ENCODE data around the gene CAPN7. TPM values are rescaled to one million over a fixed set of nuclear protein-coding genes. Genes with fewer than 3 reads are reported as not detected.

Gene CAPN7
- polyA plus RNA-seq, 3 donors, result 40.3 to 54.1 (median 51.6) TPM

Other genes starting within 250 kb of the CAPN7 start
- gene MRPS25, start 140.9 kb upstream of the CAPN7 start, polyA plus RNA-seq (ENCODE audit: insufficient read length in 3 of 3), result 100 to 1,000 TPM in 1 of 3 donors, 10 to 100 TPM in 2; 64.9 to 107 (median 67.9) TPM
- 10 to 100 TPM; 23.5 to 28.8 (median 25.7) TPM for gene RBSN, start 107.1 kb upstream of the CAPN7 start, polyA plus RNA-seq (ENCODE audit: insufficient read length in 3 of 3)
- 10 to 100 TPM; 58.1 to 60.9 (median 60.5) TPM for gene SH3BP5, start 126.3 kb downstream of the CAPN7 start, polyA plus RNA-seq (ENCODE audit: insufficient read length in 3 of 3)
- gene METTL6, start 221.3 kb downstream of the CAPN7 start, polyA plus RNA-seq (ENCODE audit: insufficient read length in 3 of 3), result 10 to 100 TPM; 27.8 to 30.4 (median 28.9) TPM
- gene EAF1, start 221.4 kb downstream of the CAPN7 start, polyA plus RNA-seq (ENCODE audit: insufficient read length in 3 of 3), result 10 to 100 TPM; 17.1 to 23.0 (median 21.3) TPM